IMR-90 (cell line): ENCODE data around the gene MEGF8. TPM values are rescaled to one million over a fixed set of nuclear protein-coding genes. Genes with fewer than 3 reads are reported as not detected.

Source experiments
- CHD1 ChIP-seq: IDR thresholded peaks from 2 replicates; pipeline ENCODE4 v1.6.1; 2012; ENCODE audit warnings: low read depth, low read length, improper control_type of control experiment
- FOS ChIP-seq: fragments of 150-350 bp; IDR thresholded peaks from 2 replicates; pipeline ENCODE4 v1.6.1; 2016; ENCODE audit warnings: low read depth, low read length
- MXI1 ChIP-seq: IDR thresholded peaks from 2 replicates; pipeline ENCODE4 v1.6.1; 2012; ENCODE audit warnings: low read depth, mild to moderate bottlenecking, low read length, moderate library complexity, borderline replicate concordance
- NFE2L2 ChIP-seq: fragments of 150-350 bp; IDR thresholded peaks from 2 replicates; pipeline ENCODE4 v1.6.1; 2016; ENCODE audit warnings: low read depth, mild to moderate bottlenecking, low read length
- RCOR1 ChIP-seq: IDR thresholded peaks from 2 replicates; pipeline ENCODE4 v1.6.1; 2012; ENCODE audit warnings: mild to moderate bottlenecking, low read length, improper control_type of control experiment; ENCODE audit not compliant: insufficient replicate concordance
- RFX5 ChIP-seq: IDR thresholded peaks from 2 replicates; pipeline ENCODE4 v1.8.0; 2012; ENCODE audit warnings: low read depth, mild to moderate bottlenecking, low read length, moderate library complexity
- polyA plus RNA-seq, 3 experiments: library from polyadenylated mRNA; depleted of rRNA; stranded (reverse); fragments of >200 nt; gene quantifications; 2 replicates each; pipeline ENCODE4 v1.2.3, GENCODE V29; 2012; ENCODE audit warnings: low replicate concordance in 1 of 3
- total RNA-seq: library from RNA; depleted of rRNA; stranded (reverse); fragments of >200 nt; gene quantifications from 2 replicates; pipeline ENCODE4 v1.2.3, GENCODE V29; 2012

Gene MEGF8
- total and polyA plus RNA-seq, 2 of the 4 experiments (the other 2 are of a cell fraction), result 2.3 to 12.5 TPM

GRCh38 chr19:42282819-42283187, 42.6 kb upstream of the MEGF8 start (continued):
- TF ChIP-seq RCOR1 (no peak), FOS (no peak), NFE2L2 (no peak), CHD1 (no peak), MXI1 (no peak), RFX5 (no peak)
